ENCODE measurements around the gene ARID3B.
"Not testable (repeated sequence)": the region's sequence is repeated elsewhere in the genome, so short reads cannot be mapped to it uniquely, and the experiment has no call there.

Gene ARID3B

GRCh38 chr15:74578496-74578994, 37.5 kb downstream of the ARID3B start:
- DNase-seq: no peak

GRCh38 chr15:74579001-74579400, 38.0 kb downstream of the ARID3B start:
- DNase-seq: no peak

GRCh38 chr15:74580538-74581350, 39.7 kb downstream of the ARID3B start:
- no peak for DNase-seq

GRCh38 chr15:74584204-74584603, 43.2 kb downstream of the ARID3B start:
- no peak for DNase-seq

- no peak for DNase-seq
Observed at GRCh38 chr15:74584779-74585178, 43.8 kb downstream of the ARID3B start.

GRCh38 chr15:74585191-74585590, 44.2 kb downstream of the ARID3B start:
- no peak for DNase-seq

- DNase-seq: no peak
Observed at GRCh38 chr15:74585857-74586256, 44.8 kb downstream of the ARID3B start.

GRCh38 chr15:74589826-74590225, 48.8 kb downstream of the ARID3B start:
- DNase-seq: no peak

GRCh38 chr15:74592222-74592621, 51.2 kb downstream of the ARID3B start:
- no peak for DNase-seq

GRCh38 chr15:74593122-74593521, 52.1 kb downstream of the ARID3B start:
- DNase-seq: no peak

GRCh38 chr15:74594455-74594854, 53.4 kb downstream of the ARID3B start:
- no peak for DNase-seq

- DNase-seq: no peak
Observed at GRCh38 chr15:74595271-74595670, 54.3 kb downstream of the ARID3B start.

- DNase-seq: not testable (repeated sequence)
Observed at GRCh38 chr15:74596736-74597135, 55.7 kb downstream of the ARID3B start.

- DNase-seq: not testable (repeated sequence)
Observed at GRCh38 chr15:74597146-74597705, 56.2 kb downstream of the ARID3B start.

- peak; percentile 87 for DNase-seq
Observed at GRCh38 chr15:74598126-74598842, 57.3 kb downstream of the ARID3B start.

- DNase-seq: no peak
Observed at GRCh38 chr15:74599156-74599555, 58.1 kb downstream of the ARID3B start.

GRCh38 chr15:74603026-74603788, 62.2 kb downstream of the ARID3B start:
- no peak for DNase-seq

- no peak for DNase-seq
Observed at GRCh38 chr15:74603789-74604705, 63.0 kb downstream of the ARID3B start.

GRCh38 chr15:74604983-74605794, 64.2 kb downstream of the ARID3B start:
- no peak for DNase-seq

- no peak for DNase-seq
Observed at GRCh38 chr15:74605795-74606150, 64.8 kb downstream of the ARID3B start.

- DNase-seq: no peak
Observed at GRCh38 chr15:74608786-74609185, 67.8 kb downstream of the ARID3B start.

Data from stimulated activated CD4-positive, alpha-beta T cell treated with anti-CD3 and anti-CD28 coated beads, Interleukin-4, amount 100 ng/mL, for 1 hour (primary cell).